Karpas-422 (cell line): ENCODE results near the gene CASZ1. TPM values are rescaled to one million over a fixed set of nuclear protein-coding genes. Genes with fewer than 3 reads are reported as not detected.

Experiments
- DNase-seq: peaks from one replicate; pipeline ENCODE4 v3.0.0-alpha.2; 2015
- H2AFZ ChIP-seq: fragments of 200-600 bp; sonication (generic); 2 replicates; pipeline ENCODE4 v1.6.1; 2014; ENCODE audit warnings: antibody characterized with exemption, low read length, mixed read lengths
- H3K27ac ChIP-seq: fragments of 200-600 bp; sonication (generic); 2 replicates; pipeline ENCODE4 v1.5.1; 2014; ENCODE audit warnings: mild to moderate bottlenecking, low read length, moderate library complexity
- H3K27me3 ChIP-seq: fragments of 200-600 bp; sonication (generic); 2 replicates; pipeline ENCODE4 v1.6.1; 2014; ENCODE audit warnings: low read length, mixed read lengths
- H3K36me3 ChIP-seq: fragments of 200-600 bp; sonication (generic); 2 replicates; pipeline ENCODE4 v1.6.1; 2014; ENCODE audit warnings: low read length, mixed read lengths; ENCODE audit not compliant: insufficient read depth
- H3K4me1 ChIP-seq: fragments of 200-600 bp; sonication (generic); 2 replicates; pipeline ENCODE4 v1.6.1; 2014; ENCODE audit warnings: mild to moderate bottlenecking, low read length, mixed read lengths
- H3K4me2 ChIP-seq: fragments of 200-600 bp; sonication (generic); 2 replicates; pipeline ENCODE4 v1.6.1; 2014; ENCODE audit warnings: low read length, low read depth, mild to moderate bottlenecking; ENCODE audit not compliant: poor library complexity, severe bottlenecking
- H3K4me3 ChIP-seq: fragments of 200-600 bp; sonication (generic); 2 replicates; pipeline ENCODE4 v1.5.1; 2014; ENCODE audit warnings: mild to moderate bottlenecking, antibody characterized with exemption, low read length, mixed read lengths
- H3K79me2 ChIP-seq: fragments of 200-600 bp; sonication (generic); 2 replicates; pipeline ENCODE4 v1.6.1; 2014; ENCODE audit warnings: mild to moderate bottlenecking, low read length, mixed read lengths
- H3K9ac ChIP-seq: fragments of 200-600 bp; sonication (generic); 2 replicates; pipeline ENCODE4 v1.6.0; 2014; ENCODE audit warnings: low read length
- H3K9me2 ChIP-seq: fragments of 200-600 bp; sonication (generic), shearing (Covaris generic); replicated peaks from 2 replicates; pipeline ENCODE4 v1.6.0; 2014; ENCODE audit warnings: mild to moderate bottlenecking, low read length, moderate library complexity; ENCODE audit not compliant: insufficient read depth
- H3K9me3 ChIP-seq: fragments of 300-700, 200-600 bp; sonication (generic); 2 replicates; pipeline ENCODE4 v1.6.1; 2014; ENCODE audit warnings: low read length, mixed read lengths
- H4K20me1 ChIP-seq: fragments of 200-600 bp; sonication (generic); 2 replicates; pipeline ENCODE4 v1.6.1; 2014; ENCODE audit warnings: mild to moderate bottlenecking, antibody characterized with exemption, low read length, low read depth; ENCODE audit not compliant: insufficient read depth
- total RNA-seq: library from RNA; depleted of rRNA; stranded (reverse); fragments of >200 nt; shearing (Covaris generic); gene quantifications from 2 replicates; pipeline ENCODE4 v1.2.3, GENCODE V29; 2014; ENCODE audit warnings: low replicate concordance

CASZ1 gene
- total RNA-seq, 1 experiment from 2014 or later, result 1.3 TPM

DNA sequence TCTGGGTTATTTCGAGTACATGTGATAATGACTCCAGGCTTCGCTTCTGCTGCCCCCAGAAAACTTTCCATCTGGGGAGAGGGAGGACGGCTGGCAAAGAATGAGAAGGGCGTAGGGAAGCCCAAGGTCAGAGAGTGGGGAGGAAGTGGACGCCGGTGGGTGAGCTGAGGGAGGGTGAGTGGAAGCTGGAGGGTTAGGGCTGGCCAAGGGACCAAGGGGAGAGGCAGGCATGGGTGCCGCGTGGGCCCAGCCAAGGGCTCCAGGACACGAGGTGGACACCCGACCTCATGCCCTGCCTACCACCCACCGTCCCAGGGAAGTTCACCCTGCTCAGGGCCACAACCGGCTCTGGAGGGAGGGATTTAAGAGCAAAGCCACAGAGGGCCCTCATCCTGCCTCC, 75.8 kb downstream of the CASZ1 start:
- Histone ChIP-seq H3K9me3 (no peaks in the 10 kb centered on the region), H3K9ac (no peak overlapping the region), H3K4me3 (no peak overlapping the region), H4K20me1 (no peaks in the 10 kb centered on the region), H3K4me2 (no peak overlapping the region), H3K27me3 (no peaks in the 10 kb centered on the region), H3K9me2 (no peaks in the 10 kb centered on the region), H3K79me2 (no peaks in the 10 kb centered on the region), H2AFZ (no peak overlapping the region), H3K4me1 (no peaks in the 10 kb centered on the region), H3K36me3 (no peaks in the 10 kb centered on the region), H3K27ac (no peak overlapping the region)
- DNase-seq, result no peak

DNA sequence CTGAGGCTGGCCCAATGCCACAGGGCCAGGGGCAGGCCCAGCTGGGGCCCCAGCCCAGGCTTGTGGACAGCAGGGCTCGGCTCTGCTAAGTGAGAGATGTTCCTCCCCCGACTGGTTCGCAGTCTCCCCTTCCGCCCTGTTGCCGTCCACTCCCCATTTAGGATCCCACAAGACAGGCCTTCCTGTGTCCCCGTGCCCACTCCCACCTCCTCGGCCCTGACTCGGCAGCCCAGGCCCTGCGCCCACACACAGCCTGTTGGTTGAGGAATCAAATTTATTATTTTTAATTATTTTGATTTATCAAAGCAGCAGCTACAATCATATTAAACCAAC, 78.4 kb downstream of the CASZ1 start:
- Histone ChIP-seq H2AFZ (no peak overlapping the region), H3K36me3 (no peaks in the 10 kb centered on the region), H3K27me3 (no peaks in the 10 kb centered on the region), H3K4me3 (no peak overlapping the region), H3K9me3 (no peaks in the 10 kb centered on the region), H4K20me1 (no peaks in the 10 kb centered on the region), H3K9me2 (no peaks in the 10 kb centered on the region), H3K27ac (no peak overlapping the region), H3K4me2 (no peak overlapping the region), H3K4me1 (no peaks in the 10 kb centered on the region), H3K79me2 (no peaks in the 10 kb centered on the region), H3K9ac (no peak overlapping the region)
- no peak for DNase-seq

DNA sequence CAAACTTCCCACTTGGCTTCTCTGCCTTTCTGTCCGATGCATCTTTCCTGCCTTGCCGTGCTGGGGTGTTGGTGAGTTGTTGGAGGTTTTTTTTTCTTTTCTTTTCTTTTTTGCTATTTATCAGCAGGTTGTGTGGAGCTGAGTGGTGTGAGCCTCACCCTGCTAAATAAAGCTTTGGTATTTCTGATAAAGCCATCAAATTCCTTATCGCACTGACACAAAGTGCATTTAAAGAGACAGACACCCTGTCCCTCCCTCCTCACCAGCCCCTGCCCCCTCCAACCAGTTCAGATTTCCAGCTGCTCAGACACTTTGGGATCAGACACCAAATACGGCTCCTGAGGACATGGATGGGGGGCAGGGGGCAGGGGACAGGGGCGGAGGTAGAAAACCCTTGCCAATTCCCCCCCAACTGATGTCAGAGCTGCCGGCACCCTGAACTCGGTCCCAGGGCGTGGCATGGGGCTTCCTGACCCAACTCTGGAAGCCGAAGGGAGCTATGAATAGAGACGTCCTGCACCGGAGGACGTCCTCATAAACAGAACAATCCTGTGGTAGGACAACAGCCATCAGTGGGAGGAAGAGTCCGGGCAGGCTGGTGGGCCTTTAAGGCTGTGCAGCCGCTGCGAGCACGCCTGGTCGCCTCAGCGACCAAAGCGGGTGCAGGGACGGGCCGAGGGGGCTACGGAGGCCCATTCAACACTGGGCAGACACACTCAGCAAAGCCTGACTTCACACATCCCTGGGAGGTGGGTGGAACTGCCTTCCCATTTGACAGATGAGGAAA, 79.0 kb downstream of the CASZ1 start:
- Histone ChIP-seq H3K4me1 (no peaks in the 10 kb centered on the region), H3K9me2 (no peaks in the 10 kb centered on the region), H4K20me1 (no peaks in the 10 kb centered on the region), H3K4me2 (no peak overlapping the region), H2AFZ (no peak overlapping the region), H3K4me3 (no peak overlapping the region), H3K9ac (no peak overlapping the region), H3K79me2 (no peaks in the 10 kb centered on the region), H3K36me3 (no peaks in the 10 kb centered on the region), H3K27me3 (no peaks in the 10 kb centered on the region), H3K9me3 (no peaks in the 10 kb centered on the region), H3K27ac (no peak overlapping the region)
- no peak for DNase-seq

DNA sequence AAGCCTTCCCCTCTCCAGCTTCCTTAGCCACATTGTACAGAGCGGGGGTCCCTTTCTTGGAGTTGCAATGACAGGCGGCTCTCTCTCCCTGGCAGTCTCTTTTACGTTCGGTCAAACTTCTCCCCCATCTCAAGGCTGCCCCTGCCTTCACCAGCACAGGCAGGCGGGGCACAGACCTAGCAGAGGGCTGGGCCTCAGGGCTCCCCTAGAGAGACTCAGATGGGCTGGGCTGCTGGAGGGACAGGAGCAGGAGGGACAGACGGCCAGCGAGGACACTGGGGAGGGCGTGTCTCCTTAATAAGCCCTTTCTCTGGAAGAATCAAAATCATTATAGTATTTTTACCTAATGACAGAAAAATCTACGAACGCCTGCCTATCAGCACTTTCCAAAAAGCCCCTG, 79.6 kb downstream of the CASZ1 start:
- Histone ChIP-seq H3K9ac (no peak overlapping the region), H3K9me2 (no peaks in the 10 kb centered on the region), H2AFZ (no peak overlapping the region), H3K27ac (no peak overlapping the region), H3K27me3 (no peaks in the 10 kb centered on the region), H3K79me2 (no peaks in the 10 kb centered on the region), H4K20me1 (no peaks in the 10 kb centered on the region), H3K4me3 (no peak overlapping the region), H3K36me3 (no peaks in the 10 kb centered on the region), H3K4me2 (no peak overlapping the region), H3K9me3 (no peaks in the 10 kb centered on the region), H3K4me1 (no peaks in the 10 kb centered on the region)
- DNase-seq, result no peak

DNA sequence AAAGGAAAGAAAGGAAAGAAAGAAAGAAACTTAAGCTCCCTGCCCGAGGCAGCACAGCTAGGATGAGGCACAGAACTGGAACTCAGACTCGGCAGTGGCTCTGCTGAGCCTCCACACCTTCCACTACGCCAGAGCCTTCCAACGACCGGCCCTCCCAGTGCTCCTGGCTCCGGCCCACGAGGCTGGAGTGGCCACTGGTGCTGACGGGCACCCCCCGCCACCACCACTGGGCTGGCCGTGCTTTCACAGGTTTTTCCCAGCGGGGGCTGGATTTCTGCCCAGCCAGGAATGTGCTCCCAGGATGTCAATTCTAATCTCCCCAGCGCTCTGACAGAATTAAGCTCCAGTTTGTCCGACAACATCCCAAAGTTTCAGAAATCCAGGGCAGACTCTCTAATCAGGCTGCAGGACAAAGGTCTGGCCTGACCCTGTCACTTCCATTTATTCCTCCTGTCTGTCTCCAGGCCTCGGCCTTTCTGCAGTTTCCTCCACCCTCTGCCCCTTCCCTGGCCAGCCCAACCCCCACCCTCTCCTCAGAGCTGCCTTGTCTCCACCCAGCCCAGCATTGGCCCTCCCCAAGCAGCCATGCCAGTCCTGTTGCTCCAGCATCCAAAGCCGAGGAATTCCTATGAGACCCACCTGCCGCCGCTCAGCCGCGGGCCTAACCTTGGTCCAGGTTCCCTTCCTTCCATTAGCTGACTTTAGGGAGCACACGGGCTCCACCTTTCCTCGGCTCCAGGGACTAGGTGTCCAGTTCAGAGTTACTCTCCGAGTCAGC, 81.9 kb downstream of the CASZ1 start:
- no peaks in the 10 kb centered on the region for H3K9me3 ChIP-seq
- H3K27ac ChIP-seq, result no peak overlapping the region
- H3K4me2 ChIP-seq, result no peak overlapping the region
- H3K9me2 ChIP-seq, result no peaks in the 10 kb centered on the region
- no peaks in the 10 kb centered on the region for H3K27me3 ChIP-seq
- H2AFZ ChIP-seq, result no peak overlapping the region
- no peaks in the 10 kb centered on the region for H3K36me3 ChIP-seq
- no peak for DNase-seq
- H3K4me1 ChIP-seq, result no peaks in the 10 kb centered on the region
- no peak overlapping the region for H3K9ac ChIP-seq
- no peak overlapping the region for H3K4me3 ChIP-seq
- no peaks in the 10 kb centered on the region for H3K79me2 ChIP-seq
- H4K20me1 ChIP-seq, result no peaks in the 10 kb centered on the region

DNA sequence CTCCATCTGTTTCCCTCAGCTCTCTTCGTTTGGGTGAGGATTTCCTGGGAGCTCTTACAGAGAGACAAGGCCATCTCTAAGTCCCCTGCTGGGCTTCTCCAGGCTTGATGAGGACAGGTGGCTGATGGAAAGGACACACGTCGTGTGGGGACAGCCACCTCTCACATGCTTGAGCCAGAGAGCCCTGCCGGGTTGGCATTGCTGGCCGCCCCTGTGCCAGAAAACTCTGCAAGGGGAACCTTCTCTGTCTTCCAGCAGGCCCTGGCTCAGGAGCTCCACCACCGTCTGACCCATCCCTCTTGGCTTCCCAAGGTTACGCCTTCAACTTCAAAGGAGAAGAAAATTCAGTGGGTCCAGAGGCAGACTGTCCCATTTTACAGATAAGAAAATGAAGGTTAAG, 82.8 kb downstream of the CASZ1 start:
- Histone ChIP-seq H4K20me1 (no peaks in the 10 kb centered on the region), H3K4me2 (no peak overlapping the region), H3K36me3 (no peaks in the 10 kb centered on the region), H3K4me1 (no peaks in the 10 kb centered on the region), H2AFZ (no peak overlapping the region), H3K9me2 (no peaks in the 10 kb centered on the region), H3K4me3 (no peak overlapping the region), H3K27ac (no peak overlapping the region), H3K27me3 (no peaks in the 10 kb centered on the region), H3K9ac (no peak overlapping the region), H3K9me3 (no peaks in the 10 kb centered on the region), H3K79me2 (no peaks in the 10 kb centered on the region)
- DNase-seq, result no peak

DNA sequence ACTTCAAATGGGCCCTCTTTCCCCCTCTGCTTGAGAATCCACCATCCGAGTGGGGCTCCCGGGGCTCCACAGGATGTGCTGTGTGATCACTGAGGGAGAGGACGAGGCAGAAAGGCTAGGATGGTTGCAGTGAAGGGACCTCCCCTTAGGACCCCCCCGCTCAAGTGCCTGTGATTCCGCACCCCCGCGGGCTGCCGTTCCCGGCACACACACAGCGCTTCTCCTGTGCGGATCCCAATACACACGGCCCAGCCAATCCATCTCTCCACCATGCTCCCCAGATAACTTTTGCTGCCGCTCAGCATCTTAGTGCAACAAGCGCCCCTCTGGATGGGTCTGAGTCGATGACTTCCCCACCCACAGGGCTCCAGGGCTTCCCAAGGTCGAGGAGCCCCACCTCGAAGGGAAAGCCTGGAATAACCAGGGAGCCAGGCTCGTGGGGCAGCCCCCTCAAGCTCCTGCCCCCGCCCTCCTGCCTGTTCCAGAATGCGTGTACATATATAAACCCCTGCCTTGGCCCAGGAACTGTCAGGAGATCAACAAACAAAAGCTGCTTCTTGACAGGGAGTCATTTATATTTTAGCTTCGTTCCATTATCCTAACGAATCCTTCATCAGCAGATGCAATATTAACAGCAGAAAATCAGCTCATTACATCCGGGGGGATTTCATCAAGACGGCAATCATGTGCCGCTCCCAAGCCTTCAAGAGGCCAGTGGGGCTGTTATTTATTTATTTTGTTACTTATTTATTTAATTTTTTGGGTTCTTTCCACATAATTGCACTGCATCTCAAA, 83.7 kb downstream of the CASZ1 start:
- DNase-seq, result no peak
- H3K27ac ChIP-seq, result no peak overlapping the region
- no peaks in the 10 kb centered on the region for H3K79me2 ChIP-seq
- no peaks in the 10 kb centered on the region for H3K36me3 ChIP-seq
- H3K9ac ChIP-seq, result no peak overlapping the region
- no peak overlapping the region for H2AFZ ChIP-seq
- H4K20me1 ChIP-seq, result no peaks in the 10 kb centered on the region
- H3K4me1 ChIP-seq, result no peaks in the 10 kb centered on the region
- no peaks in the 10 kb centered on the region for H3K27me3 ChIP-seq
- no peaks in the 10 kb centered on the region for H3K9me2 ChIP-seq
- no peaks in the 10 kb centered on the region for H3K9me3 ChIP-seq
- H3K4me3 ChIP-seq, result no peak overlapping the region
- no peak overlapping the region for H3K4me2 ChIP-seq

DNA sequence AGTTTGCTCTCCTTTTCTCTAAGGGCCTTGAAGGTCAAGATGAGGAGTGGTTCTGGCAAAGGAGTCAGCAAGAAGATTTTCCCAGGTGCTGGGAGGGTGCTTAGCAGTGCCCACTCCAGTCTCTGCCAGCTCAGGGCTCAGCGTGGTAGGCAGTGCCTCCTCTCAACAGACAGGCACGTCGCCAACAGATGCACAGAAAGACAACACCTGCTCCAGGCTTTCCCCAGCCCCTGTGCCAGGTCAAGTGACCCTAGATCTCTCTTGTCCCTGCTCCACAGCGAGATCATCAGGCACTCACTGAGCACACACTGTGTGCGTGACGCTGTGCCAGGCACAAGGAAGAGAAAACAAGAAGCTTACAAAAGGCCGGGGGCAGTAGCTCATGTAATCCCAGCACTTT, 86.0 kb downstream of the CASZ1 start:
- H3K9ac ChIP-seq, result no peak overlapping the region
- no peak for DNase-seq
- no peaks in the 10 kb centered on the region for H3K79me2 ChIP-seq
- H3K4me1 ChIP-seq, result no peaks in the 10 kb centered on the region
- no peaks in the 10 kb centered on the region for H3K9me3 ChIP-seq
- no peak overlapping the region for H2AFZ ChIP-seq
- no peak overlapping the region for H3K27ac ChIP-seq
- H3K4me2 ChIP-seq, result no peak overlapping the region
- H3K36me3 ChIP-seq, result no peaks in the 10 kb centered on the region
- no peaks in the 10 kb centered on the region for H3K9me2 ChIP-seq
- no peak overlapping the region for H3K4me3 ChIP-seq
- no peaks in the 10 kb centered on the region for H3K27me3 ChIP-seq
- no peaks in the 10 kb centered on the region for H4K20me1 ChIP-seq
